ENCODE measurements around the gene WWOX.

The WWOX gene

DNA sequence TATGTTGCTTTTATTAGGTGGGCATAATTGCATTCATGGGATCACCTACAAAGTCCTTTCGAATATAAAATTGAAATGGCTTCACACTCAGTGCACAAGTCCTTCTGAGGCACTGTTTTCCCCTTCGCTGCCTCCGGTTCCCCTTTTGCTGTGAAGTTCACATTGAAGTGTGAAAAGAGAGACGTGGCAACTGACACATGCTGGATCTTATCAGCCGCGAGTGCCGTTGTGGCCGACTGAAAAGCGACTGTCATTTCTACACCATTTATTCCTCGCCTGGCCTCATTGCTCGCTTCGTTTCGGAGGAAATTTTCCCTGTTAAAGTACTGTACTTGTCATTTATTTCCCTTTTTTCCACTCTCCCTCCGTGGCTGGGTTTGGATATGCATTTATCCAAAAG, 1077.6 kb downstream of the WWOX start:
- TF ChIP-seq, protein P1, sequence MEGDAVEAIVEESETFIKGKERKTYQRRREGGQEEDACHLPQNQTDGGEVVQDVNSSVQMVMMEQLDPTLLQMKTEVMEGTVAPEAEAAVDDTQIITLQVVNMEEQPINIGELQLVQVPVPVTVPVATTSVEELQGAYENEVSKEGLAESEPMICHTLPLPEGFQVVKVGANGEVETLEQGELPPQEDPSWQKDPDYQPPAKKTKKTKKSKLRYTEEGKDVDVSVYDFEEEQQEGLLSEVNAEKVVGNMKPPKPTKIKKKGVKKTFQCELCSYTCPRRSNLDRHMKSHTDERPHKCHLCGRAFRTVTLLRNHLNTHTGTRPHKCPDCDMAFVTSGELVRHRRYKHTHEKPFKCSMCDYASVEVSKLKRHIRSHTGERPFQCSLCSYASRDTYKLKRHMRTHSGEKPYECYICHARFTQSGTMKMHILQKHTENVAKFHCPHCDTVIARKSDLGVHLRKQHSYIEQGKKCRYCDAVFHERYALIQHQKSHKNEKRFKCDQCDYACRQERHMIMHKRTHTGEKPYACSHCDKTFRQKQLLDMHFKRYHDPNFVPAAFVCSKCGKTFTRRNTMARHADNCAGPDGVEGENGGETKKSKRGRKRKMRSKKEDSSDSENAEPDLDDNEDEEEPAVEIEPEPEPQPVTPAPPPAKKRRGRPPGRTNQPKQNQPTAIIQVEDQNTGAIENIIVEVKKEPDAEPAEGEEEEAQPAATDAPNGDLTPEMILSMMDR (IDR thresholded peaks at IDR 0.05) = no peak
- H3K4me3 ChIP-seq = no peak overlapping the region
- no peak overlapping the region for H3K27ac ChIP-seq
- DNase-seq (ENCODE audit: low spot score) = no peak

DNA sequence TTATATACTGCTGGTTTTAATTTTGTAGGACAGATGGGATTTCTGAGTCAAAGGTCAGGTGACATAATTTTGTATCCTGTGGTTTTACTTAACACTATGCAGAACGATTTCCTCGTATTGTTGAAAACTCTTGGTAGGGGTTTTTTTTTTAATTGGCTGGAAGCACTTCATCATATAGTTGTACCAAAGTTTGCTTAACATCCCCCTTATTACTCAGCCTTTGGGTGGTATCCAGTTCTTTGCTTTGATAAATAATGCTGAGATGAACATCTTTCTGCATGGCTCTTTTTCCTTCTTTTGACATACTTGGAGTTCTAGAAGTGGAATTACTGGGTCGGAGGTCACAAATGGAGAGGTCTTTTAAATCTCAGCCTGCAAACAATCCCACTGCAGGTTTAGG, 1082.0 kb downstream of the WWOX start:
- H3K27ac ChIP-seq = no peak overlapping the region
- TF ChIP-seq, protein P1 (IDR thresholded peaks at IDR 0.05) = no peak
- no peak for DNase-seq (ENCODE audit: low spot score)
- no peak overlapping the region for H3K4me3 ChIP-seq

DNA sequence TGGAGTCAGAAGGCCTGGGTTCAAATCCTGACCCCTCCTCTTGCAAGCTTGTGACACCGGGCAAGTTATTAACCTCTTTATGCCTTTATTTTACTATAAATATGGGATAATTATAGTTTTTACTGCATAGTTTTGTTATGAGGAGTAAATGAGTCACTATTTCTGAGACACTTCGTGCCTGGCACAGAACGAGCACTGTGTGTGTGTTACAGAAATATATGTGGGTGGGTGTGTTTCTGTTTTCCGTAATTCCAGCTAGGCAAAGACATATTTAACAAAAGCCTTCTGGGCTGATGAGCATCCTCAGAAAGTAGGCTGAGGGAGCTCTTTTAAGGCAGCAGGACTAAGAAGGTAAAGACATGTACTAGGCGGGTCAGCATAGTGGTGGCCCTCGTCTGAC, 1083.2 kb downstream of the WWOX start:
- H3K27ac ChIP-seq = no peak overlapping the region
- no peak for DNase-seq (ENCODE audit: low spot score)
- no peak overlapping the region for H3K4me3 ChIP-seq
- TF ChIP-seq, protein P1 (IDR thresholded peaks at IDR 0.05) = no peak

DNA sequence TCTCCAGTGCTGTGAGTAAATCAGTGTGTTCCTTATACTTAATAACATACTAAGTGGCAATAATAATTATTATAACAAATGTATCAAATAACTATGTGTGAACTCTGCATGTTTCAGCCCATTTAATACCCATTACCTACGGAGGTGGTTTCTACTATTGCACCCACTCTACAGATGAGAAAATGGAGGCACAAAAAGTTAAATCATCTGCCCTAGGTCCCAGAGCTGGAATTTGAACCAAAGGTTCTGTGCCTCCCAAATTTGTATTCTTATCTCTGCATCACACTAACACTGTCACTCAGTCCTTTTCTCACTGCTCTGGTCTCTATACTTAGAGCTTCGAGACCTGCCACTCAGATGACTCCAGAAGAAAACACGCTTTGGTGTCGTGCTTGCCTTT, 1084.1 kb downstream of the WWOX start:
- Histone ChIP-seq H3K4me3 (no peak overlapping the region), H3K27ac (no peak overlapping the region)
- no peak for DNase-seq (ENCODE audit: low spot score)
- TF ChIP-seq, protein P1 (IDR thresholded peaks at IDR 0.05) = no peak

DNA sequence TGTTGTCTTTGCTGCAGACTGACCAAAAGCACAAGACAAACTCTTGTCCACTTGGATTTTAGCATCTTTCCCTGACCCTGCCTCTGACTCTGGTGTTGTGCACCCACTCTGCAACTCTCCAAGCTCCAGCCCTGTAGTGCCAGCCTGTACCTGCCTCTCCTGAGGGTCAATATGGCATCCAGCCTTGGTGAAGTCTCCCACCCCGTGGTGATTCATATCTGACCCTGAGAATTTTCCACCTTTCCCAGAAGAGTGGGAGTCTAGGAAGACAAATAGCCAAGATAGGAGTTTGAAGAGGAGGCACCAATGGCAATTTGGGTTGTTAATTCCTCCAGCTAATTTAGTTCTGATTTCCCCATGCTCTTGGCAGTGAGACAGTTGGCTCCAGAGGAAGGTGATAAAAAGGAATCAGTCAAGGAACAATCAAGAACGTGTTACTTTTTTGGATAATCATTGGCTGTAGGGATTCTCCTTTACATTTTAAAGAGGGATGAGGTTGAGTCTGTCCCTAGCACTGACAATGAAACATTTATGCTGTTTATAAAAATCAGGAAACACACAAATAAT, 1085.1 kb downstream of the WWOX start:
- TF ChIP-seq, protein P1 (IDR thresholded peaks at IDR 0.05) = no peak
- no peak for DNase-seq (ENCODE audit: low spot score)
- Histone ChIP-seq H3K4me3 (no peak overlapping the region), H3K27ac (no peak overlapping the region)

DNA sequence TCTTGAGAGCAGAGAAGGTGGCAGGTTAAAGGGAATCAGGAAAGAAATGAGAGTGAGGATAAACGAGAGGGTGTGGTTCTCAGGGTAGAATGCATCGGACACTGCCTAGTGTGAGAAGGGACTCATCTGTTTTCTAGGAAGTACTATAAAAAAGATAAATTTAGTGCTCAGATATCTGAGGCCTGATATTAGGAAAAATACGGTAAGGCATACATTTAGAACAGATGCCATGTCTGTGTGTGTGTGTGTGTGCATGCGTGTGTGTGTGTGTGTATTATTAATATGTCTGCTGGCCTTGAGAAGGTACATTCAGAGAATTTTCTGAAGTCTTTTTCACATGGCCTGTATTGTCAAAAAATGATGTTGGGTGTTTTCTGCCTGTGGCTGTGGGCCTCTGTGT, 1086.3 kb downstream of the WWOX start:
- Histone ChIP-seq H3K27ac (no peak overlapping the region), H3K4me3 (no peak overlapping the region)
- TF ChIP-seq, protein P1 (IDR thresholded peaks at IDR 0.05) = no peak
- DNase-seq (ENCODE audit: low spot score) = no peak

DNA sequence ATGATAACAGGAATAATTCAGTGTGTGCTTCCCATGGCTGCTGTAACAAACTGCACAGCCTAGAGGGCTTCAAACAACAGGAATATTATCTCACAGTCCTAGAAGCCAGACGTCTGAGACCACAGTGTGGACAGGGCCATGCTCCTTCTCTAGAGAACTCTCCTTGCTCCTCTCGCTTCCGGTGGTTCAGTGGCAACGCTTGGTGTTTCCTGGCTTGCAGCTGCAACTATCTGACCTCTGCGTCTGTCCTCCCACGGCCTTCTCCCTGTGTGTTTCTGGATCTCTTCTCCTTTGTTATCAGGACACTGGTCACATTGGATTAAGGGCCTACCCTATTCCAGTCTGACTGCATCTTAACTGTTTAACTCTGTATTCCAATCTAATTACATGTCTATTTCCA, 1086.7 kb downstream of the WWOX start:
- TF ChIP-seq, protein P1 (IDR thresholded peaks at IDR 0.05) = no peak
- no peak overlapping the region for H3K27ac ChIP-seq
- H3K4me3 ChIP-seq = no peak overlapping the region
- DNase-seq (ENCODE audit: low spot score) = no peak

All from coronary artery (tissue), 2 donors.